Ishikawa (cell line): ENCODE data around the gene CA10.

Source experiments
- CEBPB ChIP-seq: IDR thresholded peaks from 2 replicates; pipeline ENCODE4 v1.6.1; 2012
- CREB1 ChIP-seq: IDR thresholded peaks from 2 replicates; pipeline ENCODE4 v1.6.1; 2012; ENCODE audit warnings: low read depth
- EGR1 ChIP-seq: IDR thresholded peaks from 2 replicates; pipeline ENCODE4 v1.6.1; 2012
- EP300 ChIP-seq: IDR thresholded peaks from 2 replicates; pipeline ENCODE4 v1.6.1; 2012; ENCODE audit warnings: borderline replicate concordance
- FOXM1 ChIP-seq: IDR thresholded peaks from 2 replicates; pipeline ENCODE4 v1.6.1; 2012; ENCODE audit warnings: low read depth, borderline replicate concordance
- NFIC ChIP-seq: IDR thresholded peaks from 2 replicates; pipeline ENCODE4 v1.6.1; 2012
- RAD21 ChIP-seq: IDR thresholded peaks from 2 replicates; pipeline ENCODE4 v1.6.1; 2012; ENCODE audit warnings: low read depth
- TAF1 ChIP-seq: IDR thresholded peaks from 2 replicates; pipeline ENCODE4 v1.6.1; 2012; ENCODE audit warnings: low read depth, mild to moderate bottlenecking
- TCF12 ChIP-seq: IDR thresholded peaks from 2 replicates; pipeline ENCODE4 v1.6.1; 2012; ENCODE audit warnings: low read depth
- TEAD4 ChIP-seq: IDR thresholded peaks from 2 replicates; pipeline ENCODE4 v1.6.1; 2012
- USF1 ChIP-seq: IDR thresholded peaks from 2 replicates; pipeline ENCODE4 v1.6.1; 2012
- YY1 ChIP-seq: IDR thresholded peaks from 2 replicates; pipeline ENCODE4 v1.6.1; 2012; ENCODE audit warnings: low read depth
- ZBTB7A ChIP-seq: IDR thresholded peaks from 2 replicates; pipeline ENCODE4 v1.6.1; 2012; ENCODE audit warnings: low read depth
- TF ChIP-seq, protein P1 (sequence below): IDR thresholded peaks from 2 replicates; pipeline ENCODE4 v1.6.1; 2012
- TF ChIP-seq, protein P2 (sequence below): IDR thresholded peaks from 2 replicates; pipeline ENCODE4 v1.6.1; 2012; ENCODE audit warnings: low read depth, mild to moderate bottlenecking

CA10 gene

DNA sequence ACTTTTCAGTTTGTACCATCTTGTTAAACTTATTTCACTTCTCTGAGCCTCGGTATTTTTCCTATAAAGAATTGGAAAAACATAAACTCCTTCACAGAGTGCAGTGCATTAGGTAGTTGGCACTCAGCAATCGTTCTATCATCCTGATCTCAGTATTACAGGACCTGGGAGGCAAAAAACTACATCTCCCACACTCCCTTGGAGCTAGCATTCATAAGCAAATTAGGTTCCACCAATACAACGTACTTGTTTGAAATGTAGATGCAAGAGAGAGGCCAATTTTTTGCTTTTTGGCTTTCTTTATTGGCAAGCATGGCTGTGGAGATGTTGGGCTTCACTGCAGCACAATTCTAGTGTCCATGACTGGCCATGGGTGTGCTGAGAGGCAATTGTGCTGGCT lies 285.2 kb downstream of the CA10 start:
- TF ChIP-seq, protein P1, sequence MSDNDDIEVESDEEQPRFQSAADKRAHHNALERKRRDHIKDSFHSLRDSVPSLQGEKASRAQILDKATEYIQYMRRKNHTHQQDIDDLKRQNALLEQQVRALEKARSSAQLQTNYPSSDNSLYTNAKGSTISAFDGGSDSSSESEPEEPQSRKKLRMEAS = no peak
- TF ChIP-seq ZBTB7A = no peak
- TF ChIP-seq USF1 = no peak
- TF ChIP-seq FOXM1 = no peak
- no peak for TF ChIP-seq NFIC
- TF ChIP-seq YY1 = no peak
- TF ChIP-seq EP300 = no peak
- no peak for TF ChIP-seq TCF12
- no peak for TF ChIP-seq CEBPB
- TF ChIP-seq CREB1 = no peak
- TF ChIP-seq, protein P2, sequence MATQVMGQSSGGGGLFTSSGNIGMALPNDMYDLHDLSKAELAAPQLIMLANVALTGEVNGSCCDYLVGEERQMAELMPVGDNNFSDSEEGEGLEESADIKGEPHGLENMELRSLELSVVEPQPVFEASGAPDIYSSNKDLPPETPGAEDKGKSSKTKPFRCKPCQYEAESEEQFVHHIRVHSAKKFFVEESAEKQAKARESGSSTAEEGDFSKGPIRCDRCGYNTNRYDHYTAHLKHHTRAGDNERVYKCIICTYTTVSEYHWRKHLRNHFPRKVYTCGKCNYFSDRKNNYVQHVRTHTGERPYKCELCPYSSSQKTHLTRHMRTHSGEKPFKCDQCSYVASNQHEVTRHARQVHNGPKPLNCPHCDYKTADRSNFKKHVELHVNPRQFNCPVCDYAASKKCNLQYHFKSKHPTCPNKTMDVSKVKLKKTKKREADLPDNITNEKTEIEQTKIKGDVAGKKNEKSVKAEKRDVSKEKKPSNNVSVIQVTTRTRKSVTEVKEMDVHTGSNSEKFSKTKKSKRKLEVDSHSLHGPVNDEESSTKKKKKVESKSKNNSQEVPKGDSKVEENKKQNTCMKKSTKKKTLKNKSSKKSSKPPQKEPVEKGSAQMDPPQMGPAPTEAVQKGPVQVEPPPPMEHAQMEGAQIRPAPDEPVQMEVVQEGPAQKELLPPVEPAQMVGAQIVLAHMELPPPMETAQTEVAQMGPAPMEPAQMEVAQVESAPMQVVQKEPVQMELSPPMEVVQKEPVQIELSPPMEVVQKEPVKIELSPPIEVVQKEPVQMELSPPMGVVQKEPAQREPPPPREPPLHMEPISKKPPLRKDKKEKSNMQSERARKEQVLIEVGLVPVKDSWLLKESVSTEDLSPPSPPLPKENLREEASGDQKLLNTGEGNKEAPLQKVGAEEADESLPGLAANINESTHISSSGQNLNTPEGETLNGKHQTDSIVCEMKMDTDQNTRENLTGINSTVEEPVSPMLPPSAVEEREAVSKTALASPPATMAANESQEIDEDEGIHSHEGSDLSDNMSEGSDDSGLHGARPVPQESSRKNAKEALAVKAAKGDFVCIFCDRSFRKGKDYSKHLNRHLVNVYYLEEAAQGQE = no peak
- TF ChIP-seq EGR1 = no peak

GRCh38 chr17:51869387-51869786 lies 289.1 kb downstream of the CA10 start:
- TF ChIP-seq EGR1 (no peak), USF1 (no peak), EP300 (no peak)
- TF ChIP-seq, protein P2 = peak; percentile 87

DNA sequence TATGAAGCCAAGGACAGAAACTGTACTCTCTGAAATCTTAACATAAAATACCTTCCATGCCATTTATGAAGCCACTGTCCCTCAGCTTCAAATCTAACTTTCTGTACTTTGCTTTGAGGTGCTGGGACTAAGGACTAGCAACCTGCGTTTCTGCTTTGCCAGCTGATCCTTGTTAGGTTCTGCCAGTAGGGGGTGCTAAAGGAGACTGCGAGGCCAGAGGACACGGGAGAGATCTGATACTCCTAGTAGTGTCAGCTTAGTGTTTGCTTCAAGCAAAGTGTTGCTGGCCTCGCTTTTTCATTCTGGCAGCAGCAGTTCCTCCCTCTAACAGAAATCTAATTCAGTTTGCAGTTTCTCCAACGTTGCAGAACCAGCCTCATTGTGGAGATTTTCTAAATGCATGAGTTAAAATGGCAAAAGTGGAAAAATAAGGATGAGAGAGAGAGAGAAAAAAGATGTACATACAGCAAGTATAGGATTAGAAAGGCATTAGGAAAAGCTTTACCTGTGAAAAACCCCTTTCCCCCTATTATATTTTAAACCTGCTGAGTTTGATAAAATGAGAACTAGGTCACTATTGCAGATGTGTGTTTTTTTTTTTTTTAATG lies 297.5 kb downstream of the CA10 start:
- TF ChIP-seq RAD21 = peak; percentile 45; the same call in 1 of the 2 replicates
- TF ChIP-seq EGR1 = no peak

DNA sequence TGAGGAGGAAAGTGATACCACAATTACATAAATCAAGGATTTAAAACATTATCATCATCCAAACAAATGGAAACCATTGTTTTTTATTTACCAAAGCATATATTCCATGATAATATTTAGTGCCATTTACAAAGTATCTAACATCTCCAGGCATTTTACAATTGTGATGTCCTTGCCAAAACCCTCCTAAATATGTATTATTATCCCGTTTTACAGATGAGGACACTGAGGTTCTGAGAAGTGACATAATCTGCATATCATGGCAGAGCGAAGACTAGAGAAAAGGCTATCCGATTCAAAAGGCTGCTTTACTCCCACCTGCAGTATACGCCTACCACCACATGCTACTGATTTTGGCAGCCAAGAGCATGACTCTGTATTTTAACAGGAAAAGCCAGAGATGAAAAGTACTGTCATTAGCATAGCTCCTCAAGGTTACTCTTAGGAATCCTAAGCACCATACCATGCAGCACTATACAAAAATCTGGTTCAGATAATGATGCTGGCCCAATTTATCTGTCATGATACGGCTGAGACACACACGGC lies 301.4 kb downstream of the CA10 start:
- TF ChIP-seq TCF12 = no peak
- TF ChIP-seq YY1 = no peak
- TF ChIP-seq, protein P1 = no peak
- TF ChIP-seq EGR1 = no peak
- TF ChIP-seq CREB1 = no peak
- TF ChIP-seq USF1 = no peak
- TF ChIP-seq, protein P2 = no peak
- no peak for TF ChIP-seq RAD21
- TF ChIP-seq EP300 = no peak
- no peak for TF ChIP-seq TEAD4
- no peak for TF ChIP-seq FOXM1
- no peak for TF ChIP-seq TAF1

- TF ChIP-seq, protein P1 = no peak
- TF ChIP-seq TAF1 (no peak), USF1 (no peak), RAD21 (no peak), YY1 (no peak), EGR1 (no peak), TCF12 (no peak), TEAD4 (no peak), ZBTB7A (no peak), NFIC (no peak), CEBPB (no peak), FOXM1 (no peak), CREB1 (no peak), EP300 (no peak)
- TF ChIP-seq, protein P2 = no peak
Measured at GRCh38 chr17:51855806-51856205, 302.7 kb downstream of the CA10 start.
